ENCODE data around the gene VDR.

Gene VDR

GRCh38 chr12:47805417-47805816 is 99.4 kb downstream of the VDR start:
- Histone ChIP-seq H3K27ac (ENCODE audit: low read depth, low read length) (peak overlapping the region; percentile 73), H3K27me3 (ENCODE audit: control insufficient read depth, insufficient read depth, low read length) (no peaks in the 10 kb centered on the region), H3K9ac (ENCODE audit: low read length) (no peak overlapping the region), H3K4me3 (ENCODE audit: low read length) (no peak overlapping the region), H3K36me3 (ENCODE audit: control insufficient read depth, insufficient read depth, low read length) (no peaks in the 10 kb centered on the region), H3K4me1 (ENCODE audit: control insufficient read depth, insufficient read depth, low read length) (peaks cover 81% of the 10 kb centered on the region)

DNA sequence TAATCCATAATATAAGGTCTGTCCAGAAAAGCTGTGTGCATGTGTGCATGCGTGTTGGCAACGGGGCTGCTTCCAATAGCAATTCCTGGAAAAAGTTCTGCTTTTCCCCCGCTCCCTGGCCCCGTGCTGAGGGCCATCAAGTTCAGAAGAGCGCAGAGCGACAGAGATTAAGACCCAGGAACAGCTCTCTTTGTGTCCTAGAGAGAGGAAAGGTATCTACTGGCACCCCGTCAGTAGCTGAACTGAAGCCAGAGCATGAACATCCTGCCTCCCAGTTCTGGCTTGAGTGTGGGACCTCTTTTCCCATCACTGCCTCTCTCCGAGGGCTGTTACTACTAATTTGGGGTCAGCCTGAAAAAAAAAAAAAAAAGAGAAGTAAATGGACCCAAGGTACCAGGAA is 100.6 kb downstream of the VDR start:
- H3K27ac ChIP-seq (ENCODE audit: low read depth, low read length) = no peak overlapping the region
- no peaks in the 10 kb centered on the region for H3K36me3 ChIP-seq (ENCODE audit: control insufficient read depth, insufficient read depth, low read length)
- H3K4me1 ChIP-seq (ENCODE audit: control insufficient read depth, insufficient read depth, low read length) = peaks cover 87% of the 10 kb centered on the region

DNA sequence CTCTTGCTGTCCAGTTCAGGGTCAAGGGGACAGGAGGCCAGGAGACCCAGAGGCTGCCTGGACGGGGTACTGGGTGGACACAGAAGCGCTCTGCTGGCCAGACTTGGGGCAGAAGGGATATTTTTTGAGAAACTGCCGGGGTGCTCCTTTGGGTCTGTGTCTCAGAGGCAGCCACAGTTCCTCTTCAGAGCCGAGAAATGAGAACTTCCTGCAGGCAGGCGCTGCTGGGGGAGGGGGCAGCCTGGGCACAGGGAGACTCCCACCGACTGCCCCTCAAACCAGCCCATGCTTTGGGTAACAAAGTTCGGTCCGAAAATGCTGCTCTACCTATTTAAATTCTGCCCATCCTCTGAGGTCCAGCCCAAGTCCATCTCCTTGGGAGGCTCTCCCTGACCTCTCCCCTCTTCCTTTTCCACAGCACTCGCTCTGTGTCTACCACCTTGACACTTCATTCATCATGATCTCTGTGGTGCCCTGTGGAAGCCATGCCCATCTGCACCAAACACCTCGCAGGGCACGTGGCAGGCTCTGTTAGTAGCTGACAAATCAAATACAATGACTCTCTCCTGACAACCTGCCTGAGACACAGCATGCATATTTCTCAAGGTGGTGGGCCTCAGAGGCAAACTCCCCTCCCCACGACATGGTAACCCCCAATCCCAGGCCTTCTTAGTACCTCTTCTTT is 101.5 kb downstream of the VDR start:
- no peaks in the 10 kb centered on the region for H3K36me3 ChIP-seq (ENCODE audit: control insufficient read depth, insufficient read depth, low read length)
- peaks cover 78% of the 10 kb centered on the region for H3K4me1 ChIP-seq (ENCODE audit: control insufficient read depth, insufficient read depth, low read length)
- H3K27me3 ChIP-seq (ENCODE audit: control insufficient read depth, insufficient read depth, low read length) = no peaks in the 10 kb centered on the region
- no peak overlapping the region for H3K4me3 ChIP-seq (ENCODE audit: low read length)
- H3K9ac ChIP-seq (ENCODE audit: low read length) = no peak overlapping the region
- no peak overlapping the region for H3K27ac ChIP-seq (ENCODE audit: low read depth, low read length)

More for the DNA sequence above, 100.6 kb downstream of the VDR start:
- Histone ChIP-seq H3K27me3 (ENCODE audit: control insufficient read depth, insufficient read depth, low read length) (no peaks in the 10 kb centered on the region), H3K4me3 (ENCODE audit: low read length) (no peak overlapping the region), H3K9ac (ENCODE audit: low read length) (no peak overlapping the region)

DNA sequence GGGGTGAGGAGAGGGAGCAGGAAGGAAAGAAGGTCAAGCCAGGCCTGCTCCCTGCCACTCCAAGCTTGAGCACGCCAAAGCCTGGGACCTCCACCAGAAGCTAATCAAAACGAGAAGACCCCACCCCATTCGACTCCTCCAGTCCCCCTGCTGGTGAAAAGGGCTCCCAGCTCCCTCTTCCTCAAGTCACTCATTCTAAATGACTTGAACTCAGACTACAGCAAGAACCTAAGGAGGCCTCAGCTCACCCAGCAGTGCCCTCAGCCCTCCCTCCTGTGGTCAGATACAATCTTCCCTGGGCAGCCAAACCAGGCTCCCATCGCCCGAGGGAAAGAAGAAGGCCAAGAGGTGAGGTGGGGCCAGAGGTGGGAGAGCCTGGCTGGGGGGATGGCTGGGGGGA is 102.5 kb downstream of the VDR start:
- no peaks in the 10 kb centered on the region for H3K36me3 ChIP-seq (ENCODE audit: control insufficient read depth, insufficient read depth, low read length)
- no peak overlapping the region for H3K9ac ChIP-seq (ENCODE audit: low read length)
- peak overlapping the region; percentile 36 for H3K27ac ChIP-seq (ENCODE audit: low read depth, low read length)
- no peak overlapping the region for H3K4me3 ChIP-seq (ENCODE audit: low read length)
- peaks cover 68% of the 10 kb centered on the region for H3K4me1 ChIP-seq (ENCODE audit: control insufficient read depth, insufficient read depth, low read length)
- H3K27me3 ChIP-seq (ENCODE audit: control insufficient read depth, insufficient read depth, low read length) = no peaks in the 10 kb centered on the region

- H3K27ac ChIP-seq (ENCODE audit: low read depth, low read length) = peak overlapping the region; percentile 36
- peaks cover 1% of the 10 kb centered on the region for H3K36me3 ChIP-seq (ENCODE audit: control insufficient read depth, insufficient read depth, low read length)
- H3K27me3 ChIP-seq (ENCODE audit: control insufficient read depth, insufficient read depth, low read length) = no peaks in the 10 kb centered on the region
- H3K4me3 ChIP-seq (ENCODE audit: low read length) = peak overlapping the region; percentile 10
- H3K9ac ChIP-seq (ENCODE audit: low read length) = no peak overlapping the region
- H3K4me1 ChIP-seq (ENCODE audit: control insufficient read depth, insufficient read depth, low read length) = peaks cover 64% of the 10 kb centered on the region
These were observed 102.9 kb downstream of the VDR start for GRCh38 chr12:47801904-47802246.

DNA sequence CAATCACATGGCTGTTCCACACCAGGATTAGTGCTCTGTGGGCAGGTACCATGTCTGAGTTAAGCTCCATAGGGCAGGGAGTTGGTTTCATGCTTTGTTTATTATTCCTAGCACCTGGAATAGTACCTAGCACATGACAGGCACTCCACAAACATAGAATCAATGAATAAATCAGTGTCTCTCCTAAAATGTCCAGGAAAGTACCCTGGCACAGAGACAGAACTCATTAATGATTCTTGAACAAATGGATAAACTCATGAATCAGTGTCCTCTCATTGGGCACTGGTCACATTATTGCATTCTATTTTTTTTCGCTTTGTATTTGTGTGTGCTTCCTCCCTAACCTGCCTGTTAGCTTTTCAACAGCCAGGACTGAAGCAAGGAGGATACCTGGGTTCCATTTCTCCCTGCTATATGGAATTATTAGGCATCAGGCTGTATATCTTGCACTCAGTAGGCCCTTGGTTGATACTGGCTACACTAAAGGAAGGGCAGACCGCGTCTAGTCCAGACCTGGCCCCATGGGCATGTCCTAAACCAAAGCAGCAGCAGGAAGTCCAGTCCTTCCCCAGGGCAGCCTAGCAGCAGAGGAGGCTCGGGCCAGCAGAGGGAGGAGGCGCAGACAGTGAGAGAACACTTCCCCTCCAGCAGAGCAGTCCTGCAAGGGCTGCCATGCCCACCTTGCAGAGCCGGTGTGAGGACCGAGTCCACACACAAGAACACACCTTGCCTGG is 103.5 kb downstream of the VDR start:
- Histone ChIP-seq H3K4me1 (ENCODE audit: control insufficient read depth, insufficient read depth, low read length) (peaks cover 62% of the 10 kb centered on the region), H3K4me3 (ENCODE audit: low read length) (peak overlapping the region; percentile 10), H3K27me3 (ENCODE audit: control insufficient read depth, insufficient read depth, low read length) (no peaks in the 10 kb centered on the region), H3K36me3 (ENCODE audit: control insufficient read depth, insufficient read depth, low read length) (peaks cover 5% of the 10 kb centered on the region), H3K27ac (ENCODE audit: low read depth, low read length) (peak overlapping the region; percentile 51), H3K9ac (ENCODE audit: low read length) (no peak overlapping the region)

- Histone ChIP-seq H3K36me3 (ENCODE audit: control insufficient read depth, insufficient read depth, low read length) (peaks cover 6% of the 10 kb centered on the region), H3K9ac (ENCODE audit: low read length) (no peak overlapping the region), H3K27me3 (ENCODE audit: control insufficient read depth, insufficient read depth, low read length) (no peaks in the 10 kb centered on the region), H3K4me1 (ENCODE audit: control insufficient read depth, insufficient read depth, low read length) (peaks cover 54% of the 10 kb centered on the region), H3K4me3 (ENCODE audit: low read length) (no peak overlapping the region), H3K27ac (ENCODE audit: low read depth, low read length) (no peak overlapping the region)
These were observed 104.2 kb downstream of the VDR start for GRCh38 chr12:47800582-47800981.

DNA sequence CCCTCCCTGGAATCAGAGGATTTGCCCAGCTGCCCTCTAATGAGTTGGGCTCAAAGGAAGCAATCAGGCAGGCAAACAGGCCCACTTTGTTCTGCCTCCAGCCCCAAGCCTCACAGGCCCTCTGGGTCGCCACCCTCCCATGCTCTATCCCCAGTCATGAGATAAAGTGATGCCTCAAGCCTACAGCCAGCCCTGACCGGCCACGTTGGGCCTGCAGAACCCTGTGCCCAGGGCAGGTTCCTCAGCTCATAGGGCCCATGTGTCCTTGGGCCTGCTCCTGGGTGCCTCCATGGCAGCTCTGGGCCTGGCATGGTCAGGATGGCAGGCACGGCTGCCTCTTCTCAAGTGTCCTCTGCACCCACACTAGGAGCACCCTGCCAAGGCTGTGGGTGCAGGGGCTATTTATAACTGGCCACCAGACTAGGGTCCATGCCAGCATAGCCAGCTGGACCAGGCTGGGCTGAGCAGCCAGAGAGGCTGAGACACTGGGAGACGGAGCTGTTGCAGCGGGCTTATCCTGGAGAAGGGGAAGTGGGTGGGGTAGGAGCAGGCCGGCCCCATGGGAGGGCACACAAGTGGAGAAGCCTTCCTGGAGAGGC is 105.3 kb downstream of the VDR start:
- Histone ChIP-seq H3K27ac (ENCODE audit: low read depth, low read length) (peak overlapping the region; percentile 27), H3K27me3 (ENCODE audit: control insufficient read depth, insufficient read depth, low read length) (no peaks in the 10 kb centered on the region), H3K36me3 (ENCODE audit: control insufficient read depth, insufficient read depth, low read length) (peaks cover 11% of the 10 kb centered on the region), H3K4me1 (ENCODE audit: control insufficient read depth, insufficient read depth, low read length) (peaks cover 44% of the 10 kb centered on the region), H3K4me3 (ENCODE audit: low read length) (no peak overlapping the region), H3K9ac (ENCODE audit: low read length) (no peak overlapping the region)

GRCh38 chr12:47798382-47798948 is 106.3 kb downstream of the VDR start:
- H3K9ac ChIP-seq (ENCODE audit: low read length) = no peak overlapping the region
- H3K36me3 ChIP-seq (ENCODE audit: control insufficient read depth, insufficient read depth, low read length) = peaks cover 17% of the 10 kb centered on the region
- H3K4me1 ChIP-seq (ENCODE audit: control insufficient read depth, insufficient read depth, low read length) = peaks cover 34% of the 10 kb centered on the region
- H3K27me3 ChIP-seq (ENCODE audit: control insufficient read depth, insufficient read depth, low read length) = no peaks in the 10 kb centered on the region
- no peak overlapping the region for H3K27ac ChIP-seq (ENCODE audit: low read depth, low read length)
- H3K4me3 ChIP-seq (ENCODE audit: low read length) = no peak overlapping the region

- peaks cover 29% of the 10 kb centered on the region for H3K4me1 ChIP-seq (ENCODE audit: control insufficient read depth, insufficient read depth, low read length)
- peaks cover 17% of the 10 kb centered on the region for H3K36me3 ChIP-seq (ENCODE audit: control insufficient read depth, insufficient read depth, low read length)
- no peak overlapping the region for H3K27ac ChIP-seq (ENCODE audit: low read depth, low read length)
- no peak overlapping the region for H3K9ac ChIP-seq (ENCODE audit: low read length)
- no peak overlapping the region for H3K4me3 ChIP-seq (ENCODE audit: low read length)
- no peaks in the 10 kb centered on the region for H3K27me3 ChIP-seq (ENCODE audit: control insufficient read depth, insufficient read depth, low read length)
These were observed 107.4 kb downstream of the VDR start for GRCh38 chr12:47797441-47797840.

DNA sequence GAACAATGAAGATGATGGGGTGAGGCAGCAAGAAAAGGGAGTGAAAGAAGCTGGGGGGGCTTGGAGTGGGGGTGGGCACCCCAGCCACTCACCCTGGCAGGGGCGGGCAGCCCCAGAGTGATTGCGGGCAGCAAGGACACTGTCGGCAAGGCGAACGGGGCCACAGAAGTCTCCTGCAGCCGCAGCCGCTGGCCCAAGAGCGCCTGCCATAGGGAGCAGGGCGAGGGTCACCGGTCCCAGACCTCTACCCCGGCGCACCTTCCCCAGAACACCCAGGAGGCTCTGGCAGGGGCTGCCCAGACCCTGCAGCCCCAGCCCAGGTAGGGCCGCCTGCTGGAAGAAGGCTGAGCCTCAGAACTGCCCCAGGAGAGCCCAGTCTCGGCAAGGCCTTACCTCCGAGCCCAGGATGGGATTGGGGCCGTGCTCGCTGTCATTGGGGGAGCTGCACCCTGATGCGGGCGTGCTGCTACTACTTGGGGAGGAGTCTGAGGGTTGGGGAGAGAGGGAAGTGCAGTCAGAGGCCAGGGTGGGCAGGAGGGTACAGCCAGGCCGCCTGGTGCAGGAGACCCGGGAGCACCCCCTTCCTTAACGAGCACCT is 108.9 kb downstream of the VDR start:
- Histone ChIP-seq H3K4me1 (ENCODE audit: control insufficient read depth, insufficient read depth, low read length) (peaks cover 15% of the 10 kb centered on the region), H3K27ac (ENCODE audit: low read depth, low read length) (no peak overlapping the region), H3K9ac (ENCODE audit: low read length) (no peak overlapping the region), H3K27me3 (ENCODE audit: control insufficient read depth, insufficient read depth, low read length) (no peaks in the 10 kb centered on the region), H3K36me3 (ENCODE audit: control insufficient read depth, insufficient read depth, low read length) (peaks cover 23% of the 10 kb centered on the region), H3K4me3 (ENCODE audit: low read length) (no peak overlapping the region)

GRCh38 chr12:47795121-47795813 is 109.5 kb downstream of the VDR start:
- peaks cover 30% of the 10 kb centered on the region for H3K36me3 ChIP-seq (ENCODE audit: control insufficient read depth, insufficient read depth, low read length)
- no peak overlapping the region for H3K27ac ChIP-seq (ENCODE audit: low read depth, low read length)
- no peak overlapping the region for H3K4me3 ChIP-seq (ENCODE audit: low read length)

More at GRCh38 chr12:47795121-47795813, 109.5 kb downstream of the VDR start:
- no peak overlapping the region for H3K9ac ChIP-seq (ENCODE audit: low read length)
- H3K27me3 ChIP-seq (ENCODE audit: control insufficient read depth, insufficient read depth, low read length) = no peaks in the 10 kb centered on the region
- peaks cover 11% of the 10 kb centered on the region for H3K4me1 ChIP-seq (ENCODE audit: control insufficient read depth, insufficient read depth, low read length)
